Spleen (tissue), 11 donors: ENCODE data around the gene SRSF9. TPM values are rescaled to one million over a fixed set of nuclear protein-coding genes. Genes with fewer than 3 reads are reported as not detected.

Experiments
- DNase-seq: peaks from one replicate; pipeline ENCODE4 v3.0.0-alpha.2; 2020
- H3K27ac ChIP-seq, 8 donors: fragments of 200-600 bp; sonication (generic) in 7 of 8; 1 replicate in 4 of 8; 2 replicates in 4 of 8; pipeline versions ENCODE4 v1.5.0 to v1.8.0; 2016 to 2021; ENCODE audit warnings: inconsistent platforms in 4 of 8, mild to moderate bottlenecking in 4 of 8, moderate library complexity in 1 of 8
- H3K27me3 ChIP-seq, 7 donors: fragments of 200-600 bp; sonication (generic) in 6 of 7; replicated peaks in 1 of 7; 1 replicate in 4 of 7; 2 replicates in 3 of 7; pipeline versions ENCODE4 v1.5.0 to v1.8.0; 2016 to 2021; ENCODE audit warnings: inconsistent platforms in 3 of 7, mild to moderate bottlenecking in 1 of 7
- H3K36me3 ChIP-seq, 6 donors: fragments of 200-600 bp; sonication (generic) in 5 of 6; 1 replicate in 4 of 6; 2 replicates in 2 of 6; pipeline versions ENCODE4 v1.5.0 to v1.8.0; 2016 to 2021; ENCODE audit warnings: inconsistent platforms in 2 of 6
- H3K4me1 ChIP-seq, 6 donors: fragments of 200-600 bp; sonication (generic) in 5 of 6; 1 replicate in 3 of 6; 2 replicates in 3 of 6; pipeline versions ENCODE4 v1.5.0 to v1.8.0; 2016 to 2021; ENCODE audit warnings: inconsistent platforms in 3 of 6
- H3K4me3 ChIP-seq, 8 donors: fragments of 200-600 bp; sonication (generic) in 7 of 8; 1 replicate in 4 of 8; 2 replicates in 4 of 8; pipeline versions ENCODE4 v1.5.0 to v1.8.0; 2016 to 2021; ENCODE audit warnings: inconsistent platforms in 4 of 8, mild to moderate bottlenecking in 4 of 8, moderate library complexity in 2 of 8
- H3K9me3 ChIP-seq, 8 donors: fragments of 200-600 bp; sonication (generic) in 7 of 8; 1 replicate in 4 of 8; 2 replicates in 4 of 8; pipeline versions ENCODE4 v1.5.0 to v1.8.0; 2016 to 2021; ENCODE audit warnings: inconsistent platforms in 4 of 8
- CTCF ChIP-seq, 11 experiments: fragments of 200-600 bp in 7 of 11; fragments of 450-650 bp in 4 of 11; sonication (generic) in 4 of 11; IDR thresholded peaks in 8 of 11; conservative IDR thresholded peaks in 3 of 11; 1 replicate in 7 of 11; 2 replicates in 4 of 11; pipeline versions ENCODE4 v1.4.0 to v1.8.0; 2016 to 2021; ENCODE audit warnings: antibody characterized with exemption in 11 of 11, inconsistent platforms in 4 of 11, mild to moderate bottlenecking in 1 of 11
- POLR2A ChIP-seq, 3 donors: fragments of 450-650 bp; IDR thresholded peaks; one replicate each; pipeline ENCODE4 v1.5.1; 2017; ENCODE audit warnings: antibody characterized with exemption in 3 of 3, mild to moderate bottlenecking in 1 of 3
- POLR2AphosphoS5 ChIP-seq, 3 donors: sonication (generic); formaldehyde crosslinking; IDR thresholded peaks; one replicate each; pipeline ENCODE4 v1.5.1; 2017; ENCODE audit warnings: antibody characterized with exemption in 3 of 3
- WGBS, 5 donors: extraction: QIAGEN DNeasy Blood & Tissue Kit in 3 of 5; methylation state at CpG; one replicate each; pipeline versions ENCODE4 v1.1.5 to v1.1.7; 2013 to 2018; 5-methylcytosine and 5-hydroxymethylcytosine counted together
- intact Hi-C: fragments of 100-400 bp; cut with DNase I; formaldehyde crosslinking; loops from one replicate; pipeline ENCODE4 v1.15.0; 2023; ENCODE audit warnings: low total_unique reads
- polyA plus RNA-seq, 3 donors: library from polyadenylated mRNA; stranded (reverse); fragments of 200-250 nt; gene quantifications; one replicate each; pipeline ENCODE4 v1.2.1, GENCODE V29; 2013
- total RNA-seq, 7 donors: library from RNA; depleted of rRNA in 3 of 7; stranded (reverse); fragments of >200 nt in 3 of 7; fragmentation: NEBNext Ultra II Directional in 4 of 7; extraction: Animal tissue kit (Norgen Biotek cat#: 25700) in 4 of 7; gene quantifications; one replicate each; pipeline versions ENCODE4 v1.1.0 to v1.2.1, GENCODE V29; 2016 to 2021
- donor health status: healthy with polysubstance abuse.
- donor health status: DM: no; HTN: no; CAD: no; lungs with moderate emphysema.
- donor health status: DM: no; HTN: no; CAD: no.
- donor health status: Bipolar disorder and iron deficiency.
- donor health status: healthy.
- donor health status: DM: no; HTN: no; CAD: no.
- donor health status: DM: yes; HTN: yes; CAD: no.

The SRSF9 gene
- total and polyA plus RNA-seq, 10 donors: 107 to 166 (median 143) TPM

- DNase-seq: peak; percentile 77
- Histone ChIP-seq H3K27me3 (no peaks in the 10 kb centered on the region), H3K36me3 (peaks cover 3 to 59% (median 37%) of the 10 kb centered on the region in 6 donors), H3K4me1 (peaks cover 20 to 60% (median 27%) of the 10 kb centered on the region in 6 donors), H3K27ac (peak overlapping the region in 3 of 8 donors; percentile 27 to 51 (median 33)), H3K9me3 (no peaks in the 10 kb centered on the region), H3K4me3 (peak overlapping the region in 1 of 8 donors; percentile 91)
- intact Hi-C loops: loop anchor here (10.0 kb wide), 1 partner anchor 115 kb away; the partner anchor contains the start of gene PLA2G1B
- TF ChIP-seq POLR2AphosphoS5 (IDR thresholded peaks at IDR 0.05) (no peak), CTCF (IDR thresholded peaks at IDR 0.05 in 8 of 11, conservative IDR thresholded peaks at IDR 0.05 in 3 of 11) (peak in 10 of 11 experiments; percentile 34 to 84 (median 58))
- WGBS, 5 donors: 11 to 15% (median 12%) methylated on average over 6 of the region's 6 CpGs
Observed at GRCh38 chr12:120439646-120440247, 29.8 kb downstream of the SRSF9 start.

- Histone ChIP-seq H3K27ac (peak overlapping the region; percentile 79 to 93 (median 90)), H3K9me3 (no peaks in the 10 kb centered on the region), H3K36me3 (peaks cover 3 to 48% (median 28%) of the 10 kb centered on the region in 6 donors), H3K27me3 (peaks cover 0 to 1% (median 0%) of the 10 kb centered on the region in 7 donors), H3K4me1 (peaks cover 17 to 49% (median 24%) of the 10 kb centered on the region in 6 donors), H3K4me3 (peak overlapping the region; percentile 78 to 98 (median 88))
- no peak for DNase-seq
- 35 to 44% (median 43%) methylated on average over 17 of the region's 17 CpGs for WGBS, 5 donors
- no peak for TF ChIP-seq POLR2A (IDR thresholded peaks at IDR 0.05)
- no peak for TF ChIP-seq POLR2AphosphoS5 (IDR thresholded peaks at IDR 0.05)
- no peak for TF ChIP-seq CTCF (IDR thresholded peaks at IDR 0.05 in 8 of 11, conservative IDR thresholded peaks at IDR 0.05 in 3 of 11)
- intact Hi-C loops: loop anchor here (10.0 kb wide), 1 partner anchor 114 kb away; the partner anchor contains the start of gene PLA2G1B
Observed at GRCh38 chr12:120438495-120439198, 30.9 kb downstream of the SRSF9 start.

GRCh38 chr12:120437735-120438494, 31.6 kb downstream of the SRSF9 start, which contains the start of gene COX6A1:
Gene COX6A1, plus strand, starts transcription at chr12:120438113. Its CDS starts 14 bp downstream, at chr12:120438127.
- Histone ChIP-seq H3K36me3 (peaks cover 2 to 41% (median 21%) of the 10 kb centered on the region in 6 donors), H3K4me3 (peak within 1 kb of the TSS; percentile 78 to 98 (median 88)), H3K4me1 (peaks cover 17 to 42% (median 24%) of the 10 kb centered on the region in 6 donors), H3K27ac (peak within 1 kb of the TSS; percentile 79 to 93 (median 90)), H3K9me3 (no peaks in the 10 kb centered on the region), H3K27me3 (peaks cover 0 to 8% (median 0%) of the 10 kb centered on the region in 7 donors)
- peak; percentile 98 for DNase-seq
- intact Hi-C loops: loop anchor here (10.0 kb wide), 1 partner anchor 113 kb away; the partner anchor contains the start of gene PLA2G1B
- TF ChIP-seq POLR2AphosphoS5 (IDR thresholded peaks at IDR 0.05): peak; percentile 86 to 92 (median 91)
- no peak for TF ChIP-seq POLR2A (IDR thresholded peaks at IDR 0.05)
- peak in 5 of 11 experiments; percentile 16 to 45 (median 36) for TF ChIP-seq CTCF (IDR thresholded peaks at IDR 0.05 in 8 of 11, conservative IDR thresholded peaks at IDR 0.05 in 3 of 11)
- WGBS, 5 donors: 0 to 2% (median 1%) methylated on average over 27 to 59 of the region's 59 CpGs
